ENCODE data around the gene KIF1A. TPM values are rescaled to one million over a fixed set of nuclear protein-coding genes. Genes with fewer than 3 reads are reported as not detected.
A peak's percentile ranks its signal among the peaks of the same experiment; 100 is the strongest.

The KIF1A gene
- total RNA-seq, 1 experiment from 2014 or later: not detected

- H3K36me3 ChIP-seq: no peaks in the 10 kb centered on the region
- H3K9me3 ChIP-seq: no peaks in the 10 kb centered on the region
- no peaks in the 10 kb centered on the region for H3K27me3 ChIP-seq
- DNase-seq: no peak
- no peak overlapping the region for H3K4me3 ChIP-seq
These were observed 72.8 kb downstream of the KIF1A start for GRCh38 chr2:240747256-240747655.

DNA sequence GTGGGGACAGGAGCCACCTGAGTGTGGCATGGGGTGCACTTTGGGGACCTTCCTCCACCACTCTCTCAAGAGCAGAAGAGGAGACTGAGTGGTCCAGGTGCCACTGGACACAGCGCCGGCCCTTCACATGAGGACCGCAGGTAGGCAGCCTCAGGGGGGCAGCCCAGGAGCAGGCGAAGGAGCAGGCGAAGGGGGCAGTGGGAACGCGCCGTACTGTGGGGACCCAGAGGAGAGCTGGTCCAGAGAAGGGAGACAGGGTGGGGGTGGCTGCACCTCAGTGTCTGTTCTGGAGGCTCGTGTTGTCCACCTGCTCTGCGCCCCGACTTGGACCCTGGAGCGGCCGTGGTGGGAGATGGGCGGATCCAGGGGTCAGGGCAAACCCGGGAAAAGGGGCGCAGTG, 73.3 kb downstream of the KIF1A start:
- Histone ChIP-seq H3K9me3 (no peaks in the 10 kb centered on the region), H3K36me3 (no peaks in the 10 kb centered on the region), H3K4me3 (no peak overlapping the region), H3K27me3 (no peaks in the 10 kb centered on the region)
- DNase-seq: no peak

DNA sequence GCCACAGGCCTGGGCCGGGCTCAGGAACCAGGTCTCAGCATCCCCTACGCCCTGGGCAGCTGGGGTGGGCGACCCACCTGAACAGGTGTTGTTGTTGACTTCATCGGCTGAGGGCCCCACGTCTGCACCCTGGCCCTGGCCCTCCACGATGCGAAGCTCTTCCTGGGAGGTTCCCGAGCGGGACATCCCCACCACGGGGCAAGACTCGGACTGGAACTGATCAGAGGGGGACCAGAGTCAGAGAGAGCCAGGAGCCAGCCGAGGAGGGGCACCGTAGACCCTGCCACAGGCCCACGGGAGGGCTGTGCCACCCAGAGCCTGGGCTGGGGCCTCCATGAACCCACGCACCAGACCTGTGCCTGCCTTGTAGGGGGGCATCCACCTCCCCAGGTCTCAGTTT, 74.1 kb downstream of the KIF1A start:
- no peak overlapping the region for H3K4me3 ChIP-seq
- no peaks in the 10 kb centered on the region for H3K9me3 ChIP-seq
- no peaks in the 10 kb centered on the region for H3K36me3 ChIP-seq
- no peaks in the 10 kb centered on the region for H3K27me3 ChIP-seq
- DNase-seq: no peak

GRCh38 chr2:240745456-240745855, 74.6 kb downstream of the KIF1A start:
- Histone ChIP-seq H3K9me3 (no peaks in the 10 kb centered on the region), H3K36me3 (no peaks in the 10 kb centered on the region), H3K27me3 (no peaks in the 10 kb centered on the region), H3K4me3 (no peak overlapping the region)
- DNase-seq: no peak

- no peak overlapping the region for H3K4me3 ChIP-seq
- no peaks in the 10 kb centered on the region for H3K27me3 ChIP-seq
- no peak for DNase-seq
- H3K9me3 ChIP-seq: no peaks in the 10 kb centered on the region
- no peaks in the 10 kb centered on the region for H3K36me3 ChIP-seq
These were observed 77.4 kb downstream of the KIF1A start for GRCh38 chr2:240742602-240743095.

- DNase-seq: no peak
- Histone ChIP-seq H3K4me3 (no peak overlapping the region), H3K27me3 (no peaks in the 10 kb centered on the region), H3K36me3 (no peaks in the 10 kb centered on the region), H3K9me3 (no peaks in the 10 kb centered on the region)
These were observed 78.9 kb downstream of the KIF1A start for GRCh38 chr2:240741091-240741490.

- no peaks in the 10 kb centered on the region for H3K36me3 ChIP-seq
- no peak overlapping the region for H3K4me3 ChIP-seq
- H3K9me3 ChIP-seq: no peaks in the 10 kb centered on the region
- H3K27me3 ChIP-seq: no peaks in the 10 kb centered on the region
- no peak for DNase-seq
These were observed 80.2 kb downstream of the KIF1A start for GRCh38 chr2:240739797-240740196.

- no peak overlapping the region for H3K4me3 ChIP-seq
- no peak for DNase-seq
- no peaks in the 10 kb centered on the region for H3K9me3 ChIP-seq
- no peaks in the 10 kb centered on the region for H3K27me3 ChIP-seq
- H3K36me3 ChIP-seq: no peaks in the 10 kb centered on the region
These were observed 82.1 kb downstream of the KIF1A start for GRCh38 chr2:240737958-240738357.

GRCh38 chr2:240737512-240737911, 82.5 kb downstream of the KIF1A start:
- no peaks in the 10 kb centered on the region for H3K36me3 ChIP-seq
- H3K27me3 ChIP-seq: no peaks in the 10 kb centered on the region
- H3K9me3 ChIP-seq: no peaks in the 10 kb centered on the region
- no peak overlapping the region for H3K4me3 ChIP-seq
- DNase-seq: no peak

- no peaks in the 10 kb centered on the region for H3K9me3 ChIP-seq
- H3K4me3 ChIP-seq: no peak overlapping the region
- H3K27me3 ChIP-seq: no peaks in the 10 kb centered on the region
- peak; percentile 29 for DNase-seq
- no peaks in the 10 kb centered on the region for H3K36me3 ChIP-seq
These were observed 83.5 kb downstream of the KIF1A start for GRCh38 chr2:240736281-240737250.

DNA sequence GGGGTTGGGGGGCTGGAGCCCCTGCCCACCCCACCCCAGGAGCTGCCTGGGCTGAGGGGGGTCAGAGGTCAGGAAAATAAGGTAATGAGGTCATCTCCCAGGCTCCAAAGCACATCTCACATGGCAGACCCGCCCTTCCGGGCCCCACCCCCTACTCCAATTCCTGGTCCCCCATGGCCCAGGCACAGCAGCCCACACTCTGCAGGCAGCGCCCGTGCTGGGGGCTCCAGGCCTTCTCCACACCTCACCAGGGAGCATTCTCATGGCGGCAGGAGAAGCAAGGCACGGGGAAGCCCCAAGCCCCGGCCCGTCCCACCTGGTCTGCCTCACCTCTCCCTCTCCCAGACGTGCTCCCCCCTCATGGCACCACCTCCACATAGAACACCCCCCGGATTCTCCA, 84.5 kb downstream of the KIF1A start:
- Histone ChIP-seq H3K36me3 (no peaks in the 10 kb centered on the region), H3K4me3 (no peak overlapping the region), H3K9me3 (no peaks in the 10 kb centered on the region), H3K27me3 (no peaks in the 10 kb centered on the region)
- DNase-seq: no peak

DNA sequence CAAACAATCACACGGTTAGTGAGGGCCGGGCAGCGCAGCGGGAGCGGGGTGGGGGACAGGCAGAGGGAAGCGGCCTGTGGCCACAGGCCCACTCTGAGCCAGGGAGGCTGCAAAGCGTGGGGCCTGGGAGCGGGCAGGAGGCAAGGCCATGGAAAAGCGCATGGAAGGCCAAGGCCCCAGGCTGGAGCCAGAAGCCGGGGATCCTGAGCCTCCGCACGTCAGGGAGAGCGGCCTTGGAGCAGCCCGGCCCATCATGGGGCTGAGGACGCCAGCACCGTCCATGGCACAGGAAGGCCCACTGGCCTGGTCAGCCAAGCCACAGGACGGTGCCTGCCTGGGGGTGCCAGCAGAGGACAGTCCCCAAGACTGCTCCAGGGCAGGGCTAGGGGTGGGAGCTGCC, 85.3 kb downstream of the KIF1A start:
- no peak overlapping the region for H3K4me3 ChIP-seq
- no peaks in the 10 kb centered on the region for H3K9me3 ChIP-seq
- H3K27me3 ChIP-seq: no peaks in the 10 kb centered on the region
- H3K36me3 ChIP-seq: no peaks in the 10 kb centered on the region
- no peak for DNase-seq

- DNase-seq: peak; percentile 12
- H3K27me3 ChIP-seq: no peaks in the 10 kb centered on the region
- no peaks in the 10 kb centered on the region for H3K9me3 ChIP-seq
- H3K4me3 ChIP-seq: no peak overlapping the region
- no peaks in the 10 kb centered on the region for H3K36me3 ChIP-seq
These were observed 86.1 kb downstream of the KIF1A start for GRCh38 chr2:240733803-240734495.

DNA sequence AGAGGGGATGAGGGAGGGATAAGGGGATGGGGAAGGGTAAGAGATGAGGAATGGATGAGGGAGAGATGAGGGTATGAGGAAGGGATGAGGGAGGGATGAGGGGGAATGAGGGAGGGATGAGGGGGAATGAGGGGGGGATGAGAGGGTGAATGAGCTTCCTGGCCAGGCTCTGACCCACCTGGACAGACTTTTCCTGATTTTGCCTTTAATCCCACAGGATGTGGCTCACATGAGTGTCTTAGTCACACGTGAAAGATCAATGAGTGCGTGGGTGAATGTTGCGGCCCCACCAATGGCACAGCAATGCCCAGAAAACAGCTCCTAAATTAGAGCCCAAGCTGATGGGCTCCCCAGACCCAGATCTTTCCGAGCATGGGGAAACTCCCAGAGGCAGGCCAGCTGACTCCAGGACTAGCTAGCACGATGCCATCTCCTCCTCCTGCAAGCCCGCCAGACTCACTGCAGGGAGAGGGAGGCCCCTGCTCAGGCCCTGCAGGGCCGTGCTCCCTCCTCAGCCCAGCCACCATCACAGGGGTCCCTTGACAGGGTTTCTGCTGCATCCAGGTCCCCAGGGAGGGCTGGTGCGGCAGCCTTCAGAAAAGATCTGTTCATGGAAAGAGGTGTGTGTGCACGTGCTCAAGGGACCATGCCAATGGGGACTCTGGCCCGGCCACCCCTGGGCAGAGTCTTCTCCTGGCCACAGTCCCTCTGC, 87.0 kb downstream of the KIF1A start:
- H3K27me3 ChIP-seq: no peaks in the 10 kb centered on the region
- H3K36me3 ChIP-seq: no peaks in the 10 kb centered on the region
- H3K9me3 ChIP-seq: no peaks in the 10 kb centered on the region
- H3K4me3 ChIP-seq: no peak overlapping the region
- no peak for DNase-seq

GRCh38 chr2:240732184-240732583, 87.8 kb downstream of the KIF1A start:
- Histone ChIP-seq H3K27me3 (no peaks in the 10 kb centered on the region), H3K4me3 (no peak overlapping the region), H3K36me3 (no peaks in the 10 kb centered on the region)

DNA sequence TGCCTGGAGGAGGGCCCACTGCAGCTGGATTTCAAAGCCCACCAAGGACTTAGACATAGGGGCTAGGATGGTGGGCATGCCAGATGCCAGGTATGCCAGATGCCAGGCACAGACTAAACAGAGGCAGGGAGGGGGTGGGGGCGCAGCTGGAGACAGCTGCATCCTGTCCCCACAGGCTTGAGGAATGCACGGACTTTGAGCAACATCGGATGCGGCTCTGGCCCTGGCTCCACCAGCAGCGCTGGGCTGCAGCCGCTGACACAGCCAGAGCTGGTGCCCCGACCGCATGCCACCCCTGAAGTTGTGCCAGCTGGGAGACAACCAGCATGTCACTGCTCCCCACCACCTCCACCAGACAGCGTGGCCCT, 88.9 kb downstream of the KIF1A start:
- Histone ChIP-seq H3K9me3 (no peaks in the 10 kb centered on the region), H3K27me3 (no peaks in the 10 kb centered on the region), H3K4me3 (no peak overlapping the region), H3K36me3 (no peaks in the 10 kb centered on the region)
- no peak for DNase-seq

More at GRCh38 chr2:240732184-240732583, 87.8 kb downstream of the KIF1A start:
- DNase-seq: no peak
- no peaks in the 10 kb centered on the region for H3K9me3 ChIP-seq

All from MG63 (cell line).